Endothelial cell of umbilical vein (primary cell): Measurements from ENCODE around the gene MAN2B2.

Experiments
- EZH2 ChIP-seq: IDR thresholded peaks from 2 replicates; pipeline ENCODE4 v1.6.1; 2012; ENCODE audit warnings: borderline replicate concordance, low read depth, mild to moderate bottlenecking, moderate library complexity, low read length, inconsistent platforms; ENCODE audit not compliant: severe bottlenecking
- GATA2 ChIP-seq: IDR thresholded peaks from 2 replicates; pipeline ENCODE4 v1.7.0; 2011; ENCODE audit warnings: low read depth, mild to moderate bottlenecking, moderate library complexity, mixed read lengths, low read length; ENCODE audit not compliant: insufficient read length, insufficient read depth
- POLR2A ChIP-seq: IDR thresholded peaks from 2 replicates; pipeline ENCODE4 v1.6.1; 2012; ENCODE audit warnings: low read depth, mild to moderate bottlenecking, control low read depth, low read length

GRCh38 chr4:6662591-6662990 lies 87.6 kb downstream of the MAN2B2 start:
- TF ChIP-seq EZH2: no peak
- no peak for TF ChIP-seq POLR2A
- TF ChIP-seq GATA2: no peak
